ENCODE results near the gene TLE2. TPM values are rescaled to one million over a fixed set of nuclear protein-coding genes. Genes with fewer than 3 reads are reported as not detected.

Gene TLE2
- polyA plus RNA-seq, 1 of the 3 experiments (the other 2 are of a cell fraction) = 2.3 TPM

DNA sequence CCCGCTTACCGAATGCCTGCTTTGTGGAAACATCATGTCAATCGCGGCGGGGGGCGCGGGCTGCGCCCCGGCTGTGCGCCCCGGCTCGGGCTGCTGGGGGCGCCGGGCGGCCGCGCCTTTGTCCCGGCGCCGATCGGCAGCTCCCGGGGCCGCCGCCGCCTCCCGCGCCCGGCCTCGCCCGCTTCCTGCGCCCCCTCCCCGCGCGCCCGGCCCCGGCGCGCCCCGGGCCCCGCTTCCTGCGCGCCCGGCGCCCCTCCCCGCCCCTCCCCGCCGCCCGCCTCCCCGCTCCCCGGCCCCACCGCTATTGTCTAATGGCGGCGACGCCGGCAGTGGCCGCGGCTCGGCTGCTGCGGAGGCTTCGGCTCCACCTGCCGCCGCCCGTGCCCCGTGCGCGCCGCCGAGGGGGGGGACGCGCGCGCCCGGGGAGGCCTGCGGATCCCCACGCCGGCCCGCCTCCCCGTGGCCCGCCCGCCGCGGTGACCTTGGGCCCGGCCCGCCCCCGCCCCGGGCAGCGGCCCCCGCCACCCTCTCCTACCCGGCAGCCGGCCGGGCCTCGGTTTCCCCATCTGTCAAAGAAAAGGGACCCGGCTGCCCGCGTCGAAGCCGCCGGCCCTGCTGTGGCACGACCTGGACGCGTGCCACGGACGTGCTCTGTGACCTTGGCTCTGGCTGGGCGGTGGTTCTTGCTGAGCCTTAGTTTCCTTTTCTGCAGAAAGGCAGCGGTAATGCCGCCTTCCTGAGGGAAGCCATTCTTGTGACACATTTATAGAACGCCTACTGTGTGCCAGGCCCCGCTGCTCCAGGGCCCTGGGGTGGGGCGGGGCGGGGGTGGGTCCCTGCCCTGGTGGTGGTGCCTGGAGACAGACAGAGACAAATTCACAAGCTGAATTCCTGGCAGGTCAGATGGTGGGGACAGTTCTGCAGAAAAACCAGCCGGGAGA is 33.4 kb upstream of the TLE2 start, which contains the start of gene TLE5:
TSS of gene TLE5 (minus strand) at position 331 of the 941 bp plus-strand sequence. CDS start at position 36, 295 bp downstream.
- Histone ChIP-seq H3F3A (replicated peaks; ENCODE audit: insufficient read depth) (no peaks in the 10 kb centered on the region), H3K79me2 (ENCODE audit: insufficient read depth) (peaks cover 42% of the 10 kb centered on the region), H3K36me3 (replicated peaks in 1 of 2; ENCODE audit: control insufficient read depth in 1 of 2, insufficient read depth in 2 of 2, low read length in 1 of 2) (peaks cover 22 to 27% of the 10 kb centered on the region in 2 experiments), H3K9me3 (no peaks in the 10 kb centered on the region), H3K4me1 (ENCODE audit: control insufficient read depth in 1 of 2, insufficient read depth in 2 of 2, low read depth in 1 of 2, low read length in 1 of 2) (peaks cover 0 to 3% of the 10 kb centered on the region in 2 experiments; a peak in 1 of 4 replicates), H3K4me3 (ENCODE audit: low read depth in 2 of 2, low read length in 1 of 2) (peak within 1 kb of the TSS; percentile 71 to 74), H2AFZ (ENCODE audit: low read depth) (no peak within 1 kb of the TSS), H3K9ac (peak within 1 kb of the TSS; percentile 86), H3K4me2 (peak within 1 kb of the TSS; percentile 94), H3K27ac (ENCODE audit: low read depth in 2 of 2, low read length in 1 of 2) (peak within 1 kb of the TSS; percentile 56 to 83; a peak in 3 of 4 replicates), H3K27me3 (ENCODE audit: insufficient read depth) (no peaks in the 10 kb centered on the region), H4K20me1 (ENCODE audit: insufficient read depth) (peaks cover 15% of the 10 kb centered on the region), H3K9me2 (no peaks in the 10 kb centered on the region)
- ChIA-PET POLR2A (interaction anchor here (1.0 kb wide), 1 partner anchor 80 kb away, joined by 3 read pairs; no protein-coding TSS in a partner anchor), CTCF (interaction anchor here (0.6 to 3.4 kb wide), 9 partner anchors 13 to 350 kb away, joined by 3 to 17 read pairs (median 3); no protein-coding TSS in a partner anchor)
- 15% methylated on average over 22 of the region's 111 CpGs for WGBS (ENCODE audit: low lambda C conversion rate)
- DNase-seq = peak; percentile 92
- no peak for TF ChIP-seq FOXJ3 (CRISPR knock-in tag; IDR thresholded peaks at IDR 0.05)
- TF ChIP-seq TAF1 (IDR thresholded peaks at IDR 0.05; ENCODE audit: borderline replicate concordance, low read depth, low read length) = 0 out of 2 replicates have a peak, but pooled peaks have one; percentile 54
- TF ChIP-seq ELF1 (IDR thresholded peaks at IDR 0.05) = no peak
- TF ChIP-seq EP300 (IDR thresholded peaks at IDR 0.05; ENCODE audit: borderline replicate concordance in 1 of 2, low read depth in 1 of 2, low read length in 1 of 2) = no peak
- no peak for TF ChIP-seq NRF1 (IDR thresholded peaks at IDR 0.05; ENCODE audit: low read depth, low read length)

GRCh38 chr19:3061182-3062161 is 32.4 kb upstream of the TLE2 start:
- WGBS (ENCODE audit: low lambda C conversion rate) = 25% methylated on average over 14 of the region's 88 CpGs
- Histone ChIP-seq H3K9ac (peak overlapping the region; percentile 86), H2AFZ (ENCODE audit: low read depth) (no peak overlapping the region), H3K4me3 (ENCODE audit: low read depth in 2 of 2, low read length in 1 of 2) (peak overlapping the region; percentile 71 to 74), H4K20me1 (ENCODE audit: insufficient read depth) (peaks cover 17% of the 10 kb centered on the region), H3K27ac (ENCODE audit: low read depth in 2 of 2, low read length in 1 of 2) (peak overlapping the region; percentile 56 to 83; a peak in 3 of 4 replicates), H3K27me3 (ENCODE audit: insufficient read depth) (no peaks in the 10 kb centered on the region), H3K36me3 (replicated peaks in 1 of 2; ENCODE audit: control insufficient read depth in 1 of 2, insufficient read depth in 2 of 2, low read length in 1 of 2) (peaks cover 32 to 33% of the 10 kb centered on the region in 2 experiments), H3K9me3 (no peaks in the 10 kb centered on the region), H3K4me1 (ENCODE audit: control insufficient read depth in 1 of 2, insufficient read depth in 2 of 2, low read depth in 1 of 2, low read length in 1 of 2) (peaks cover 0 to 3% of the 10 kb centered on the region in 2 experiments; a peak in 1 of 4 replicates), H3K4me2 (peak overlapping the region; percentile 94), H3K9me2 (no peaks in the 10 kb centered on the region), H3F3A (replicated peaks; ENCODE audit: insufficient read depth) (no peaks in the 10 kb centered on the region), H3K79me2 (ENCODE audit: insufficient read depth) (peaks cover 42% of the 10 kb centered on the region)
- TF ChIP-seq GABPA (IDR thresholded peaks at IDR 0.05; ENCODE audit: low read depth) (no peak; the same call in 1 of the 2 replicates), RAD21 (IDR thresholded peaks at IDR 0.05; ENCODE audit: low read length) (0 out of 2 replicates have a peak, but pooled peaks have one; percentile 1)
- TF ChIP-seq, protein P1, sequence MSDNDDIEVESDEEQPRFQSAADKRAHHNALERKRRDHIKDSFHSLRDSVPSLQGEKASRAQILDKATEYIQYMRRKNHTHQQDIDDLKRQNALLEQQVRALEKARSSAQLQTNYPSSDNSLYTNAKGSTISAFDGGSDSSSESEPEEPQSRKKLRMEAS (IDR thresholded peaks at IDR 0.05; ENCODE audit: low read depth) = 0 out of 2 replicates have a peak, but pooled peaks have one; percentile 18
- TF ChIP-seq, protein P2, sequence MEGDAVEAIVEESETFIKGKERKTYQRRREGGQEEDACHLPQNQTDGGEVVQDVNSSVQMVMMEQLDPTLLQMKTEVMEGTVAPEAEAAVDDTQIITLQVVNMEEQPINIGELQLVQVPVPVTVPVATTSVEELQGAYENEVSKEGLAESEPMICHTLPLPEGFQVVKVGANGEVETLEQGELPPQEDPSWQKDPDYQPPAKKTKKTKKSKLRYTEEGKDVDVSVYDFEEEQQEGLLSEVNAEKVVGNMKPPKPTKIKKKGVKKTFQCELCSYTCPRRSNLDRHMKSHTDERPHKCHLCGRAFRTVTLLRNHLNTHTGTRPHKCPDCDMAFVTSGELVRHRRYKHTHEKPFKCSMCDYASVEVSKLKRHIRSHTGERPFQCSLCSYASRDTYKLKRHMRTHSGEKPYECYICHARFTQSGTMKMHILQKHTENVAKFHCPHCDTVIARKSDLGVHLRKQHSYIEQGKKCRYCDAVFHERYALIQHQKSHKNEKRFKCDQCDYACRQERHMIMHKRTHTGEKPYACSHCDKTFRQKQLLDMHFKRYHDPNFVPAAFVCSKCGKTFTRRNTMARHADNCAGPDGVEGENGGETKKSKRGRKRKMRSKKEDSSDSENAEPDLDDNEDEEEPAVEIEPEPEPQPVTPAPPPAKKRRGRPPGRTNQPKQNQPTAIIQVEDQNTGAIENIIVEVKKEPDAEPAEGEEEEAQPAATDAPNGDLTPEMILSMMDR (IDR thresholded peaks at IDR 0.05) = peak; percentile 44
- DNase-seq = peak; percentile 86
- CTCF ChIA-PET = interaction anchor here (0.6 to 3.4 kb wide), 11 partner anchors 10 to 351 kb away, joined by 3 to 17 read pairs (median 3); no protein-coding TSS in a partner anchor
- POLR2A ChIA-PET = interaction anchor here (0.5 to 1.1 kb wide), 5 partner anchors 10 to 1413 kb away, joined by 3 to 5 read pairs (median 3); no protein-coding TSS in a partner anchor
